Effector memory CD4-positive, alpha-beta T cell (primary cell): ENCODE results near the gene OXLD1.
"Not testable (repeated sequence)": the region's sequence is repeated elsewhere in the genome, so short reads cannot be mapped to it uniquely, and the experiment has no call there.

ENCODE experiments used
- DNase-seq, 3 donors: peaks; one replicate each; pipeline ENCODE4 v3.0.0-alpha.2; 2020
- H3K27ac ChIP-seq: 2 replicates; pipeline ENCODE4 v1.7.0; 2013; ENCODE audit warnings: mild to moderate bottlenecking, low read length, moderate library complexity; ENCODE audit not compliant: insufficient read depth, poor library complexity, severe bottlenecking
- H3K27me3 ChIP-seq: replicated peaks from 2 replicates; pipeline ENCODE4 v1.7.0; 2013; ENCODE audit warnings: mild to moderate bottlenecking, low read length; ENCODE audit not compliant: insufficient read depth, control insufficient read depth, poor library complexity, severe bottlenecking
- H3K36me3 ChIP-seq: 2 replicates; pipeline ENCODE4 v1.7.0; 2013; ENCODE audit warnings: mild to moderate bottlenecking, low read length, moderate library complexity; ENCODE audit not compliant: control insufficient read depth, insufficient read depth
- H3K4me1 ChIP-seq: 2 replicates; pipeline ENCODE4 v1.7.0; 2013; ENCODE audit warnings: low read length, mild to moderate bottlenecking; ENCODE audit not compliant: control insufficient read depth, insufficient read depth, poor library complexity, severe bottlenecking
- H3K4me3 ChIP-seq: 2 replicates; pipeline ENCODE4 v1.7.0; 2013; ENCODE audit warnings: low read length, low read depth, mild to moderate bottlenecking; ENCODE audit not compliant: insufficient read depth, poor library complexity, severe bottlenecking
- H3K9me3 ChIP-seq: 2 replicates; pipeline ENCODE4 v1.7.0; 2013; ENCODE audit warnings: mild to moderate bottlenecking, low read length, moderate library complexity; ENCODE audit not compliant: control insufficient read depth

Gene OXLD1

GRCh38 chr17:81682565-81683207, 16.3 kb upstream of the OXLD1 start:
- Histone ChIP-seq H3K4me1 (peaks cover 20% of the 10 kb centered on the region), H3K27me3 (no peaks in the 10 kb centered on the region), H3K36me3 (peaks cover 16% of the 10 kb centered on the region), H3K27ac (peak overlapping the region; percentile 67), H3K4me3 (peak overlapping the region; percentile 79), H3K9me3 (no peaks in the 10 kb centered on the region)
- DNase-seq: no peak

GRCh38 chr17:81681672-81682071, 15.3 kb upstream of the OXLD1 start:
- no peak for DNase-seq
- Histone ChIP-seq H3K36me3 (peaks cover 6% of the 10 kb centered on the region), H3K4me1 (peaks cover 20% of the 10 kb centered on the region), H3K4me3 (no peak overlapping the region), H3K9me3 (no peaks in the 10 kb centered on the region), H3K27me3 (no peaks in the 10 kb centered on the region), H3K27ac (no peak overlapping the region)

GRCh38 chr17:81680150-81680549, 13.7 kb upstream of the OXLD1 start:
- no peaks in the 10 kb centered on the region for H3K36me3 ChIP-seq
- peaks cover 16% of the 10 kb centered on the region for H3K4me1 ChIP-seq
- H3K27ac ChIP-seq: no peak overlapping the region
- H3K4me3 ChIP-seq: no peak overlapping the region
- DNase-seq: no peak
- H3K27me3 ChIP-seq: no peaks in the 10 kb centered on the region
- H3K9me3 ChIP-seq: no peaks in the 10 kb centered on the region

GRCh38 chr17:81676906-81677305, 10.5 kb upstream of the OXLD1 start:
- no peaks in the 10 kb centered on the region for H3K9me3 ChIP-seq
- DNase-seq: no peak
- H3K27ac ChIP-seq: no peak overlapping the region
- no peak overlapping the region for H3K4me3 ChIP-seq
- no peaks in the 10 kb centered on the region for H3K4me1 ChIP-seq
- H3K36me3 ChIP-seq: peaks cover 22% of the 10 kb centered on the region
- no peaks in the 10 kb centered on the region for H3K27me3 ChIP-seq

- DNase-seq: peak in 1 of 3 donors; percentile 19
These were observed 9.3 kb upstream of the OXLD1 start for GRCh38 chr17:81675515-81676221.

GRCh38 chr17:81673561-81674258, 7.3 kb upstream of the OXLD1 start:
- Histone ChIP-seq H3K4me3 (no peak overlapping the region), H3K4me1 (no peaks in the 10 kb centered on the region), H3K36me3 (peaks cover 45% of the 10 kb centered on the region), H3K27me3 (no peaks in the 10 kb centered on the region), H3K9me3 (no peaks in the 10 kb centered on the region), H3K27ac (no peak overlapping the region)
- no peak for DNase-seq

More at GRCh38 chr17:81675515-81676221, 9.3 kb upstream of the OXLD1 start:
- not testable (repeated sequence) for H3K4me3 ChIP-seq, H3K4me1 ChIP-seq, H3K27ac ChIP-seq, H3K9me3 ChIP-seq, H3K27me3 ChIP-seq
- H3K36me3 ChIP-seq: peaks cover 34% of the 10 kb centered on the region

- no peaks in the 10 kb centered on the region for H3K27me3 ChIP-seq
- H3K36me3 ChIP-seq: peaks cover 45% of the 10 kb centered on the region
- H3K9me3 ChIP-seq: no peaks in the 10 kb centered on the region
- H3K27ac ChIP-seq: no peak overlapping the region
- H3K4me3 ChIP-seq: no peak overlapping the region
- no peak for DNase-seq
- H3K4me1 ChIP-seq: peaks cover 4% of the 10 kb centered on the region
These were observed 6.5 kb upstream of the OXLD1 start for GRCh38 chr17:81672954-81673353.

GRCh38 chr17:81672504-81672903, 6.1 kb upstream of the OXLD1 start:
- H3K36me3 ChIP-seq: peaks cover 45% of the 10 kb centered on the region
- H3K4me3 ChIP-seq: no peak overlapping the region
- H3K9me3 ChIP-seq: no peaks in the 10 kb centered on the region
- peaks cover 8% of the 10 kb centered on the region for H3K4me1 ChIP-seq
- no peaks in the 10 kb centered on the region for H3K27me3 ChIP-seq
- no peak for DNase-seq
- no peak overlapping the region for H3K27ac ChIP-seq

- H3K4me3 ChIP-seq: no peak overlapping the region
These were observed 1.3 kb upstream of the OXLD1 start for GRCh38 chr17:81667754-81668153.

GRCh38 chr17:81666092-81666341, 388 bp downstream of the OXLD1 start:
- Histone ChIP-seq H3K4me3 (peak overlapping the region; percentile 97), H3K27ac (peak overlapping the region; percentile 90), H3K4me1 (peaks cover 38% of the 10 kb centered on the region), H3K36me3 (peaks cover 17% of the 10 kb centered on the region), H3K27me3 (no peaks in the 10 kb centered on the region), H3K9me3 (no peaks in the 10 kb centered on the region)
- DNase-seq: no peak

More at GRCh38 chr17:81667754-81668153, 1.3 kb upstream of the OXLD1 start:
- Histone ChIP-seq H3K36me3 (peaks cover 34% of the 10 kb centered on the region), H3K4me1 (peaks cover 35% of the 10 kb centered on the region), H3K27me3 (no peaks in the 10 kb centered on the region), H3K9me3 (no peaks in the 10 kb centered on the region), H3K27ac (no peak overlapping the region)
- no peak for DNase-seq
